Panc1 (cell line): ENCODE measurements around the gene NKX6-2. TPM values are rescaled to one million over a fixed set of nuclear protein-coding genes. Genes with fewer than 3 reads are reported as not detected.

ENCODE experiments used
- ATAC-seq: fragments of 200-7000 bp; cut with Tn5 transposase; 2 replicates; pipeline ENCODE4 v1.9.1; 2020; ENCODE audit warnings: mild to moderate bottlenecking, moderate library complexity
- BruUV-seq: library from RNA; stranded (reverse); fragments of 400-500 nt; replicated peaks from 2 replicates; lab custom pipeline; 2021; lab: Mats Ljungman, UMichigan
- CTCF ChIA-PET: fragments of 300-600 bp; sonication (Branson Sonifier 250); formaldehyde crosslinking; loops from one replicate; lab custom pipeline; 2022; ENCODE audit warnings: antibody characterized with exemption; lab: Charles Lee
- POLR2A ChIA-PET: fragments of 300-600 bp; sonication (Branson Sonifier 250); formaldehyde crosslinking; loops from one replicate; lab custom pipeline; 2022; ENCODE audit warnings: antibody characterized with exemption; lab: Charles Lee
- DNase-seq: peaks from one replicate; pipeline ENCODE4 v3.0.0-alpha.2; 2010; ENCODE audit warnings: low read depth, low spot score
- H3K27ac ChIP-seq: 2 replicates; pipeline ENCODE4 v1.5.1; 2011; ENCODE audit warnings: mild to moderate bottlenecking, low read length, inconsistent platforms
- H3K27me3 ChIP-seq: fragments of 200-500 bp; sonication (Bioruptor generic); 2 replicates; pipeline ENCODE4 v1.6.0; 2014; ENCODE audit warnings: low read length, inconsistent platforms; ENCODE audit not compliant: control insufficient read depth, insufficient read depth
- H3K36me3 ChIP-seq: fragments of 200-500 bp; sonication (Bioruptor generic); 2 replicates; pipeline ENCODE4 v1.5.1; 2014; ENCODE audit warnings: inconsistent platforms, mild to moderate bottlenecking, low read length, moderate library complexity; ENCODE audit not compliant: control insufficient read depth, insufficient read depth
- H3K4me1 ChIP-seq: 2 replicates; pipeline ENCODE4 v1.5.1; 2011; ENCODE audit warnings: inconsistent platforms, mild to moderate bottlenecking, low read length, moderate library complexity; ENCODE audit not compliant: control insufficient read depth, insufficient read depth
- H3K4me3 ChIP-seq, 2 experiments: 2 replicates each; pipeline ENCODE4 v1.5.1; 2011 to 2012; ENCODE audit warnings: low read depth in 2 of 2, low read length in 2 of 2, mild to moderate bottlenecking in 2 of 2, inconsistent platforms in 1 of 2, moderate library complexity in 1 of 2
- H3K9me3 ChIP-seq: fragments of 200-500 bp; sonication (Bioruptor generic); 2 replicates; pipeline ENCODE4 v1.5.1; 2014; ENCODE audit warnings: low read depth, mild to moderate bottlenecking, inconsistent platforms, low read length, moderate library complexity; ENCODE audit not compliant: control insufficient read depth, insufficient read depth
- POLR2AphosphoS5 ChIP-seq: IDR thresholded peaks from 2 replicates; pipeline ENCODE4 v1.6.1; 2012; ENCODE audit warnings: mild to moderate bottlenecking, low read depth, low read length, moderate library complexity
- SIN3A ChIP-seq: IDR thresholded peaks from 2 replicates; pipeline ENCODE4 v1.6.1; 2012; ENCODE audit warnings: low read depth, mild to moderate bottlenecking, low read length, moderate library complexity, borderline replicate concordance; ENCODE audit not compliant: insufficient read depth
- TCF7L2 ChIP-seq: IDR thresholded peaks from 2 replicates; pipeline ENCODE4 v1.6.1; 2011; ENCODE audit warnings: mild to moderate bottlenecking, low read depth, low read length, inconsistent platforms
- in situ Hi-C: cut with HindIII; loops from 2 replicates; pipeline ENCODE4 v1.10.0; 2016; ENCODE audit warnings: low sequenced_read_pairs, low pct_unique_long_range_greater_than_20kb
- intact Hi-C: fragments of 100-400 bp; cut with micrococcal nuclease; formaldehyde crosslinking; loops from one replicate; pipeline ENCODE4 v1.10.0; 2022; ENCODE audit not compliant: unreplicated experiment
- total RNA-seq: library from RNA; stranded (reverse); gene quantifications from one replicate; pipeline ENCODE4 v1.2.1, GENCODE V29; 2021; ENCODE audit not compliant: unreplicated experiment
- TF ChIP-seq, protein P1 (sequence below), 2 experiments: IDR thresholded peaks; 2 replicates each; pipeline ENCODE4 v1.6.1; 2011 to 2012; ENCODE audit warnings: low read depth in 2 of 2, control low read depth in 1 of 2, low read length in 1 of 2, mild to moderate bottlenecking in 1 of 2, moderate library complexity in 1 of 2; ENCODE audit not compliant: insufficient read depth in 1 of 2
- TF ChIP-seq, protein P2 (sequence below): fragments of 450-650 bp; IDR thresholded peaks from 2 replicates; pipeline ENCODE4 v1.5.1; 2017; ENCODE audit warnings: mild to moderate bottlenecking

The NKX6-2 gene
- total RNA-seq, 1 experiment from 2014 or later: 1.6 TPM

DNA sequence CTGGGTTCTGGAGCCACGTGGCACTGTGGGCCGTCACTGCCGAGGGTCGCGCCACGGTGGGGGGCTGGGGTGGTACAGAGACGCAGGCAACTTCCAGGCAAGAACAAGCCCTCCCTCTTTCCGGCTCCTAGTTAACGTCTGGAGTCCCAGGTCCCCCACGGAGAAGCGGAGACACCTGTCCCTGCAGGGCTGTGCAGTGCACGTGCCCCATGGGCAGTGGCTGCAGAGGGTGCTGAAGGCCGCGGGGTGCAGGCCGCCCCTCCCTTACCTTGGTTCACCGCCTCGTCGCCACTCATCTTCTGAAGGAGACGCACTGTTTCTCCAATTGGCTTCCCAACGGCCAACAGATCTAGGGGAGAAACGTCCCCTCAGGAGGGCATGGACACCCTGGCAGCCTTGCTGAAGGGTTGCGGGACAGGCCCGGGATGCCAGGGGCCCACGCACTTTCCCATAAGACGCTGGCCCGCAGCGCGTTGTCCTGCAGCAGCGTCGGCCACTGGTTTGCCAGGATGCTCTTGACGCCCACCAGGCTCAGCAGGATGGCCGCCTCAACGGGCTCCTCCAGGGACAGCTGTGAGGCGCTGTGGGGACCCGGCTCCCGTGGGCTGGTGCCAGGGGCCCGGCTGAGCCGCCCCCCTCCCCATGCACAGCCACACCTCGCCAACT, 24.3 kb upstream of the NKX6-2 start:
- Histone ChIP-seq H3K27ac (no peak overlapping the region), H3K27me3 (no peaks in the 10 kb centered on the region), H3K4me3 (no peak overlapping the region), H3K36me3 (no peaks in the 10 kb centered on the region), H3K4me1 (no peaks in the 10 kb centered on the region), H3K9me3 (no peaks in the 10 kb centered on the region)
- TF ChIP-seq SIN3A: no peak
- TF ChIP-seq, protein P1, sequence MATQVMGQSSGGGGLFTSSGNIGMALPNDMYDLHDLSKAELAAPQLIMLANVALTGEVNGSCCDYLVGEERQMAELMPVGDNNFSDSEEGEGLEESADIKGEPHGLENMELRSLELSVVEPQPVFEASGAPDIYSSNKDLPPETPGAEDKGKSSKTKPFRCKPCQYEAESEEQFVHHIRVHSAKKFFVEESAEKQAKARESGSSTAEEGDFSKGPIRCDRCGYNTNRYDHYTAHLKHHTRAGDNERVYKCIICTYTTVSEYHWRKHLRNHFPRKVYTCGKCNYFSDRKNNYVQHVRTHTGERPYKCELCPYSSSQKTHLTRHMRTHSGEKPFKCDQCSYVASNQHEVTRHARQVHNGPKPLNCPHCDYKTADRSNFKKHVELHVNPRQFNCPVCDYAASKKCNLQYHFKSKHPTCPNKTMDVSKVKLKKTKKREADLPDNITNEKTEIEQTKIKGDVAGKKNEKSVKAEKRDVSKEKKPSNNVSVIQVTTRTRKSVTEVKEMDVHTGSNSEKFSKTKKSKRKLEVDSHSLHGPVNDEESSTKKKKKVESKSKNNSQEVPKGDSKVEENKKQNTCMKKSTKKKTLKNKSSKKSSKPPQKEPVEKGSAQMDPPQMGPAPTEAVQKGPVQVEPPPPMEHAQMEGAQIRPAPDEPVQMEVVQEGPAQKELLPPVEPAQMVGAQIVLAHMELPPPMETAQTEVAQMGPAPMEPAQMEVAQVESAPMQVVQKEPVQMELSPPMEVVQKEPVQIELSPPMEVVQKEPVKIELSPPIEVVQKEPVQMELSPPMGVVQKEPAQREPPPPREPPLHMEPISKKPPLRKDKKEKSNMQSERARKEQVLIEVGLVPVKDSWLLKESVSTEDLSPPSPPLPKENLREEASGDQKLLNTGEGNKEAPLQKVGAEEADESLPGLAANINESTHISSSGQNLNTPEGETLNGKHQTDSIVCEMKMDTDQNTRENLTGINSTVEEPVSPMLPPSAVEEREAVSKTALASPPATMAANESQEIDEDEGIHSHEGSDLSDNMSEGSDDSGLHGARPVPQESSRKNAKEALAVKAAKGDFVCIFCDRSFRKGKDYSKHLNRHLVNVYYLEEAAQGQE (IDR thresholded peaks at IDR 0.05; ENCODE audit: insufficient read depth in 1 of 2, low read depth in 2 of 2, low read length in 1 of 2): no peak
- TF ChIP-seq TCF7L2: no peak
- TF ChIP-seq, protein P2, sequence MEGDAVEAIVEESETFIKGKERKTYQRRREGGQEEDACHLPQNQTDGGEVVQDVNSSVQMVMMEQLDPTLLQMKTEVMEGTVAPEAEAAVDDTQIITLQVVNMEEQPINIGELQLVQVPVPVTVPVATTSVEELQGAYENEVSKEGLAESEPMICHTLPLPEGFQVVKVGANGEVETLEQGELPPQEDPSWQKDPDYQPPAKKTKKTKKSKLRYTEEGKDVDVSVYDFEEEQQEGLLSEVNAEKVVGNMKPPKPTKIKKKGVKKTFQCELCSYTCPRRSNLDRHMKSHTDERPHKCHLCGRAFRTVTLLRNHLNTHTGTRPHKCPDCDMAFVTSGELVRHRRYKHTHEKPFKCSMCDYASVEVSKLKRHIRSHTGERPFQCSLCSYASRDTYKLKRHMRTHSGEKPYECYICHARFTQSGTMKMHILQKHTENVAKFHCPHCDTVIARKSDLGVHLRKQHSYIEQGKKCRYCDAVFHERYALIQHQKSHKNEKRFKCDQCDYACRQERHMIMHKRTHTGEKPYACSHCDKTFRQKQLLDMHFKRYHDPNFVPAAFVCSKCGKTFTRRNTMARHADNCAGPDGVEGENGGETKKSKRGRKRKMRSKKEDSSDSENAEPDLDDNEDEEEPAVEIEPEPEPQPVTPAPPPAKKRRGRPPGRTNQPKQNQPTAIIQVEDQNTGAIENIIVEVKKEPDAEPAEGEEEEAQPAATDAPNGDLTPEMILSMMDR: no peak
- TF ChIP-seq POLR2AphosphoS5: no peak
- intact Hi-C loops (no loop called here), in situ Hi-C loops (no loop called here)
- ChIA-PET POLR2A (interaction anchor here (0.5 kb wide), 1 partner anchor 55 kb away, joined by 6 read pairs; no protein-coding TSS in a partner anchor), CTCF (no interaction called here)
- DNase-seq: no peak
- no peak for ATAC-seq
- no TSS peak for BruUV-seq

DNA sequence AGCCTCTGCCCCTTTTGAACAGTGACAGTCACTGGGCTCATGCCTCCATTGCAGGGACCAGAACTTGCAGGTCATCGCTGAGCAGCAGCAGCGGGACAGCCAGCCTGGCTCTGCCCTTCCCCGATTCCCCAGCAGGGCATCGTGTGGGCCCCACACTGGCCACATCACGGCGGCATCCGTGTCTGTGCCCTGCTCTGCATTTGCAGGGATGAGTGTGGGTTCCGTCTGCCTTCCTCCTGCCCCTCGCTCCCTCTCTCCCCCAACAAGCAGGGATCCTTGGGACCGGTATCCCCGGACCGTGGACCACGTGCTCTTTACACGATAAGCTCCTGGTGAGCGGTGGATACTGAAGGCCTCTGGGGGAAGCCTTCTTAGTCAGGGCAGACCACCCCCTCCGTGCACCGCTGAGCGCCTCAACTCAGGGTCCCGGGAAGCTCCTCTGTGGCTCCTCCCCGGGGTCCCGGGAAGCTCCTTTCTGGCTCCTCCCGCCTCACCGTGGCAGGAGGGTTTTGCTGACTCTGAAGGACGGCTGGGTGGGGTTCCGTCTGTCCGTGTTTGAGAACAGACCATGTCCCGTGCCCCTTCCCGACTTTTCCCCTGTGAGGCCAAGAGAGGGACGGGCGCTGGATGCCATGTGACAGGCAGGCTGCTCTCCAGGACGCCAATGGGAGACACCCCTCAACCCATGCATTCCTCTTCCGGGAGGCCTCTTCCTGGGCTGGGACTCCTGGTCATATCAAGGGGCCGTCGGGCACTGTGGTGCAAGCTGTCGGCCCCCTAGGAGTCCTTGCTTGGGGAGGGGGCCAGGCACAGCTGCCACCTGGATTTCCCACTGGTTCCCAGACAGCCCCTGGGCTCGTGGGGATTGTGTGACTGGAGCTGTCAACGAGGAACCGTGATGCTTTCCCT, 23.5 kb upstream of the NKX6-2 start:
- no TSS peak for BruUV-seq
- no peak for DNase-seq
- Histone ChIP-seq H3K4me3 (no peak overlapping the region), H3K27me3 (no peaks in the 10 kb centered on the region), H3K36me3 (no peaks in the 10 kb centered on the region), H3K4me1 (no peaks in the 10 kb centered on the region), H3K27ac (no peak overlapping the region), H3K9me3 (no peaks in the 10 kb centered on the region)
- in situ Hi-C loops: no loop called here
- POLR2A ChIA-PET: interaction anchor here (0.5 to 0.6 kb wide), 2 partner anchors 19 to 54 kb away, joined by 6 to 7 read pairs; no protein-coding TSS in a partner anchor
- CTCF ChIA-PET: no interaction called here
- intact Hi-C loops: no loop called here
- ATAC-seq: 0 out of 2 replicates have a peak, but pooled peaks have one; percentile 25
- TF ChIP-seq, protein P1 (IDR thresholded peaks at IDR 0.05; ENCODE audit: insufficient read depth in 1 of 2, low read depth in 2 of 2, low read length in 1 of 2): no peak
- TF ChIP-seq SIN3A: no peak
- TF ChIP-seq TCF7L2: no peak
- TF ChIP-seq, protein P2: no peak
- no peak for TF ChIP-seq POLR2AphosphoS5
